Uterus (tissue), 4 donors: Measurements from ENCODE around the gene RAPGEF6. TPM values are rescaled to one million over a fixed set of nuclear protein-coding genes. Genes with fewer than 3 reads are reported as not detected.
A peak's percentile ranks its signal among the peaks of the same experiment; 100 is the strongest.

Experiments
- DNase-seq, 2 donors: peaks; one replicate each; pipeline ENCODE4 v3.0.0-alpha.2; 2019 to 2020
- H3K27ac ChIP-seq, 2 donors: fragments of 200-600 bp; sonication (generic); 1 replicate in 1 of 2; 2 replicates in 1 of 2; pipeline ENCODE4 v1.5.1; 2016 to 2018
- H3K27me3 ChIP-seq, 2 donors: fragments of 200-600 bp; sonication (generic); one replicate each; pipeline ENCODE4 v1.5.1; 2018 to 2019; ENCODE audit warnings: control low read depth in 1 of 2
- H3K36me3 ChIP-seq, 2 donors: fragments of 200-600 bp; sonication (generic); one replicate each; pipeline ENCODE4 v1.5.1; 2019; ENCODE audit warnings: control low read depth in 1 of 2
- H3K4me1 ChIP-seq, 2 donors: fragments of 200-600 bp; sonication (generic); one replicate each; pipeline ENCODE4 v1.5.1; 2018 to 2019; ENCODE audit warnings: control low read depth in 1 of 2
- H3K4me3 ChIP-seq, 2 donors: fragments of 200-600 bp; sonication (generic); 1 replicate in 1 of 2; 2 replicates in 1 of 2; pipeline ENCODE4 v1.5.1; 2018 to 2019; ENCODE audit warnings: mild to moderate bottlenecking in 1 of 2
- H3K9me3 ChIP-seq, 2 donors: fragments of 200-600 bp; sonication (generic); one replicate each; pipeline ENCODE4 v1.5.1; 2019; ENCODE audit warnings: control low read depth in 1 of 2
- CTCF ChIP-seq, 4 experiments: fragments of 200-600 bp in 2 of 4; fragments of 450-650 bp in 2 of 4; sonication (generic) in 2 of 4; IDR thresholded peaks; one replicate each; pipeline ENCODE4 v1.5.1; 2016 to 2019; ENCODE audit warnings: antibody characterized with exemption in 4 of 4, mild to moderate bottlenecking in 2 of 4, moderate library complexity in 1 of 4
- POLR2A ChIP-seq, 2 donors: fragments of 450-650 bp; IDR thresholded peaks; one replicate each; pipeline ENCODE4 v1.6.1; 2016; ENCODE audit warnings: antibody characterized with exemption in 2 of 2, mild to moderate bottlenecking in 1 of 2, moderate library complexity in 1 of 2
- intact Hi-C: fragments of 100-400 bp; cut with DNase I; formaldehyde crosslinking; loops from one replicate; pipeline ENCODE4 v1.15.1; 2023; ENCODE audit warnings: low total_unique reads
- total RNA-seq, 4 donors: library from RNA; depleted of rRNA in 3 of 4; stranded (reverse); fragments of >200 nt in 3 of 4; gene quantifications; one replicate each; pipeline versions ENCODE4 v1.1.0 to v1.2.4, GENCODE V29; 2014 to 2023
- donor health status: DM: yes; HTN: yes; CAD: no.

Gene RAPGEF6
- total RNA-seq, 4 donors from 2014 or later: 11.8 to 36.8 (median 23.4) TPM

- H3K4me3 ChIP-seq: no peak overlapping the region
- no peak for TF ChIP-seq CTCF (IDR thresholded peaks at IDR 0.05)
- no peak for TF ChIP-seq POLR2A (IDR thresholded peaks at IDR 0.05)
- H3K36me3 ChIP-seq: no peaks in the 10 kb centered on the region
- no peaks in the 10 kb centered on the region for H3K4me1 ChIP-seq
- intact Hi-C loops: no loop called here
- no peaks in the 10 kb centered on the region for H3K9me3 ChIP-seq
- H3K27me3 ChIP-seq: no peaks in the 10 kb centered on the region
- no peak overlapping the region for H3K27ac ChIP-seq
- DNase-seq: no peak
These were observed 203.2 kb downstream of the RAPGEF6 start for GRCh38 chr5:131431794-131432193.

- Histone ChIP-seq H3K27me3 (no peaks in the 10 kb centered on the region), H3K36me3 (no peaks in the 10 kb centered on the region), H3K4me3 (no peak overlapping the region), H3K27ac (no peak overlapping the region), H3K9me3 (no peaks in the 10 kb centered on the region), H3K4me1 (no peaks in the 10 kb centered on the region)
- no peak for TF ChIP-seq POLR2A (IDR thresholded peaks at IDR 0.05)
- TF ChIP-seq CTCF (IDR thresholded peaks at IDR 0.05): no peak
- intact Hi-C loops: no loop called here
- no peak for DNase-seq
These were observed 204.2 kb downstream of the RAPGEF6 start for GRCh38 chr5:131430794-131431193.

GRCh38 chr5:131426011-131426410 lies 209.0 kb downstream of the RAPGEF6 start:
- intact Hi-C loops: no loop called here
- Histone ChIP-seq H3K36me3 (no peaks in the 10 kb centered on the region), H3K4me3 (no peak overlapping the region), H3K9me3 (no peaks in the 10 kb centered on the region), H3K27ac (no peak overlapping the region), H3K4me1 (no peaks in the 10 kb centered on the region), H3K27me3 (no peaks in the 10 kb centered on the region)
- no peak for TF ChIP-seq POLR2A (IDR thresholded peaks at IDR 0.05)
- no peak for TF ChIP-seq CTCF (IDR thresholded peaks at IDR 0.05)
- no peak for DNase-seq

GRCh38 chr5:131423056-131423455 lies 212.0 kb downstream of the RAPGEF6 start:
- DNase-seq: no peak
- no peaks in the 10 kb centered on the region for H3K36me3 ChIP-seq
- intact Hi-C loops: no loop called here
- TF ChIP-seq POLR2A (IDR thresholded peaks at IDR 0.05) (no peak), CTCF (IDR thresholded peaks at IDR 0.05) (peak in 2 of 4 experiments; percentile 28 to 34)
- H3K27ac ChIP-seq: no peak overlapping the region
- H3K4me3 ChIP-seq: no peak overlapping the region
- H3K27me3 ChIP-seq: no peaks in the 10 kb centered on the region
- H3K4me1 ChIP-seq: no peaks in the 10 kb centered on the region
- no peaks in the 10 kb centered on the region for H3K9me3 ChIP-seq

- no peak for TF ChIP-seq POLR2A (IDR thresholded peaks at IDR 0.05)
- TF ChIP-seq CTCF (IDR thresholded peaks at IDR 0.05): no peak
- DNase-seq: no peak
- Histone ChIP-seq H3K9me3 (no peaks in the 10 kb centered on the region), H3K4me3 (no peak overlapping the region), H3K27me3 (no peaks in the 10 kb centered on the region), H3K4me1 (no peaks in the 10 kb centered on the region), H3K27ac (no peak overlapping the region), H3K36me3 (no peaks in the 10 kb centered on the region)
- intact Hi-C loops: loop anchor here (10.0 kb wide), 1 partner anchor 255 kb away; the partner anchor contains the start of gene HINT1
These were observed 215.2 kb downstream of the RAPGEF6 start for GRCh38 chr5:131419877-131420276.
